Kidney (tissue), 22 donors: Measurements from ENCODE around the gene ZNF829. TPM values are rescaled to one million over a fixed set of nuclear protein-coding genes. Genes with fewer than 3 reads are reported as not detected.

ENCODE experiments used
- DNase-seq, 5 donors: peaks; one replicate each; pipeline ENCODE4 v3.0.0-alpha.2; 2013 to 2020
- FAIRE-seq: peaks from 2 replicates; lab custom pipeline; 2012; peaks lifted over from hg19 to GRCh38; lab: Jason Lieb, UNC
- H3K27ac ChIP-seq, 2 donors: one replicate each; pipeline ENCODE4 v1.7.0; 2013; ENCODE audit warnings: low read depth in 2 of 2, low read length in 2 of 2, inconsistent platforms in 1 of 2
- H3K27me3 ChIP-seq: one replicate; pipeline ENCODE4 v1.7.1; 2013; ENCODE audit warnings: low read length, inconsistent platforms; ENCODE audit not compliant: control insufficient read depth, insufficient read depth
- H3K36me3 ChIP-seq, 3 donors: one replicate each; pipeline versions ENCODE4 v1.7.0 to v1.7.1; 2013; ENCODE audit warnings: low read length in 3 of 3, control low read depth in 1 of 3, inconsistent platforms in 1 of 3; ENCODE audit not compliant: insufficient read depth in 3 of 3, control insufficient read depth in 2 of 3
- H3K4me1 ChIP-seq, 3 donors: one replicate each; pipeline versions ENCODE4 v1.7.0 to v1.7.1; 2013; ENCODE audit warnings: low read length in 3 of 3, inconsistent platforms in 1 of 3, low read depth in 1 of 3; ENCODE audit not compliant: control insufficient read depth in 2 of 3, insufficient read depth in 2 of 3
- H3K4me3 ChIP-seq, 3 donors: one replicate each; pipeline versions ENCODE4 v1.7.0 to v1.8.1; 2013; ENCODE audit warnings: low read length in 3 of 3, control low read depth in 1 of 3, inconsistent platforms in 1 of 3
- H3K9ac ChIP-seq, 3 donors: one replicate each; pipeline versions ENCODE4 v1.7.0 to v1.7.1; 2013; ENCODE audit warnings: low read length in 3 of 3, control low read depth in 1 of 3, inconsistent platforms in 1 of 3
- H3K9me3 ChIP-seq, 3 donors: one replicate each; pipeline versions ENCODE4 v1.7.0 to v1.7.1; 2013; ENCODE audit warnings: low read length in 3 of 3, control low read depth in 1 of 3, inconsistent platforms in 1 of 3; ENCODE audit not compliant: control insufficient read depth in 2 of 3, insufficient read depth in 1 of 3
- intact Hi-C: fragments of 100-400 bp; cut with DNase I; formaldehyde crosslinking; loops from one replicate; pipeline ENCODE4 v1.11.1; 2022
- long read RNA-seq, 10 donors: library from polyadenylated mRNA in 1 of 10; unstranded in 1 of 10; transcript quantifications; one replicate each; pipeline ENCODE4 v2.0.0 and lab custom pipeline, GENCODE V29; 2021 to 2026
- polyA plus RNA-seq: library from polyadenylated mRNA; stranded (reverse); fragments of 350-450 nt; fragmentation: Illumina TruSeq; extraction: RNeasy Lipid Tissue Mini Kit (QIAGEN cat#74804); gene quantifications from one replicate; pipeline ENCODE4 v1.2.3, GENCODE V29; 2014; ENCODE audit warnings: low read depth, low replicate concordance; ENCODE audit not compliant: insufficient read depth
- total RNA-seq: library from RNA; stranded (reverse); fragmentation: NEBNext Ultra II Directional; extraction: Animal tissue kit (Norgen Biotek cat#: 25700); gene quantifications from one replicate; pipeline ENCODE4 v1.2.1, GENCODE V29; 2021
- TF ChIP-seq, protein P1 (sequence below): IDR thresholded peaks from 3 replicates; pipeline ENCODE4 v1.5.1; 2012; ENCODE audit warnings: mild to moderate bottlenecking, moderate library complexity, borderline replicate concordance; ENCODE audit not compliant: insufficient read depth; ENCODE audit errors: extremely low read depth
- donor health status: control.
- donor health status: control.
- donor health status: control.
- donor health status: control.
- donor health status: control.
- donor health status: DM: yes; HTN: yes; CAD: no.
- donor health status: Normal renal cell carcinoma (clear cell type).

Gene ZNF829
- total RNA-seq (4.4 TPM), polyA plus RNA-seq (1.2 TPM)
- long read RNA-seq, donor 1, result 0 reads
- long read RNA-seq, donor 2, result 0 reads
- long read RNA-seq, donor 3, partial matches to known transcripts, result 16 of 16 reads
- long read RNA-seq, donor 3, other reads (novel, unspliced or antisense), result 0 of 16 reads
- long read RNA-seq, donor 4, result 0 reads
- long read RNA-seq, donor 5, result 0 reads
- long read RNA-seq, donor 6, partial matches to known transcripts, result 6 of 6 reads
- long read RNA-seq, donor 6, other reads (novel, unspliced or antisense), result 0 of 6 reads
- long read RNA-seq, donor 7, partial matches to known transcripts, result 0 of 3 reads
- long read RNA-seq, donor 7, other reads (novel, unspliced or antisense), result 3 of 3 reads
- long read RNA-seq, donor 8, result 0 reads
- long read RNA-seq, donor 9, result 0 reads
- long read RNA-seq, donor 10, partial matches to known transcripts, result 13 of 14 reads
- long read RNA-seq, donor 10, other reads (novel, unspliced or antisense), result 0 of 14 reads

DNA sequence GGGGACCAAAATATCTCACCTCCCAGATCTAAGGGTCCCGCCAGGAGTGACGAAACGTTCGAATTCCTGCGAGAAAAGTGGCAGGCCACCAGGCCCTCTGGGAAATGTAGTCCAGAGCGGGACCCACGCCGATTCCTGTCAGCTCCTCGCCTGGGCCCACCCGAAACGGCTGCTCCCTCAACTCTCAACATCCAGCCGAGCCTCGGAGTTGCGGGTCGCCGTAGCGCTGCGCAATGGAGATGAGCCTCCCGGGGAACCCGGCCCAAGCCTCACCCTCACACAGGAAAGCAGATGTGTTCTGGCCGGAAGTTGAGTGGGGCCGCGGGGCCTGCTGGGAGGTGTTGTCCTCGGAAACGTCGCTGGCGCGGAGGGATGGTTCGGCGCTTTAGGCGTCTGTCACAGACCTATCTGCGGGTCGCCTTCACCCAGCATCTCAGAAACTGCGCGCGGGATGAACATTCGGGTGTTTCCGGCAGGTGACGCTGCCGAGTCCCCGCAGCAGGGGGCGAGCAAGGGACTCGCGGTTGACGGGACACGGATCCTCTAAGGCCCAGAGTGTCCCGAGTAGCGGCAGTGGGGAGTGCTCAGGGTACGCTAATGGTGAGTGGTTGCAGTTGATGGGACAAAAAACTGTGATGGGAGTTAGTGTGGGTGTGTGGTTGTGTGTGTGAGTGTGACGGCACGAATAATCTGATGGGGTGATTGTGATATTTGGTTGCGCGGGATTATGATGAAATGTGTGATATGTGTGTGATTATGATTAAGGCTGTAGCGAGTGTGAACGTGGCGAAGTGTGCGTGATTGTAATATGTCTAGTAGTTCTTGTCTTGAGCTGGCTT, at the start of gene ZNF829, which contains the start of gene ZNF568:
TSS of gene ZNF829 (minus strand) at position 300 of the 839 bp plus-strand sequence. CDS start 1,124 bp downstream, outside the sequence.
TSS of gene ZNF568 (plus strand) at position 341 of the 839 bp plus-strand sequence. CDS start 6,439 bp downstream, outside the sequence.
- DNase-seq, result peak; percentile 94 to 96 (median 96)
- no peak for FAIRE-seq
- H3K4me1 ChIP-seq, result peaks cover 0 to 8% (median 2%) of the 10 kb centered on the region in 3 donors
- H3K4me3 ChIP-seq, result peak within 1 kb of the TSS; percentile 89 to 99 (median 94)
- peak within 1 kb of the TSS; percentile 92 to 94 for H3K27ac ChIP-seq
- intact Hi-C loops, result no loop called here
- TF ChIP-seq, protein P1, sequence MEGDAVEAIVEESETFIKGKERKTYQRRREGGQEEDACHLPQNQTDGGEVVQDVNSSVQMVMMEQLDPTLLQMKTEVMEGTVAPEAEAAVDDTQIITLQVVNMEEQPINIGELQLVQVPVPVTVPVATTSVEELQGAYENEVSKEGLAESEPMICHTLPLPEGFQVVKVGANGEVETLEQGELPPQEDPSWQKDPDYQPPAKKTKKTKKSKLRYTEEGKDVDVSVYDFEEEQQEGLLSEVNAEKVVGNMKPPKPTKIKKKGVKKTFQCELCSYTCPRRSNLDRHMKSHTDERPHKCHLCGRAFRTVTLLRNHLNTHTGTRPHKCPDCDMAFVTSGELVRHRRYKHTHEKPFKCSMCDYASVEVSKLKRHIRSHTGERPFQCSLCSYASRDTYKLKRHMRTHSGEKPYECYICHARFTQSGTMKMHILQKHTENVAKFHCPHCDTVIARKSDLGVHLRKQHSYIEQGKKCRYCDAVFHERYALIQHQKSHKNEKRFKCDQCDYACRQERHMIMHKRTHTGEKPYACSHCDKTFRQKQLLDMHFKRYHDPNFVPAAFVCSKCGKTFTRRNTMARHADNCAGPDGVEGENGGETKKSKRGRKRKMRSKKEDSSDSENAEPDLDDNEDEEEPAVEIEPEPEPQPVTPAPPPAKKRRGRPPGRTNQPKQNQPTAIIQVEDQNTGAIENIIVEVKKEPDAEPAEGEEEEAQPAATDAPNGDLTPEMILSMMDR, result peak; percentile 27
- no peaks in the 10 kb centered on the region for H3K9me3 ChIP-seq
- no peaks in the 10 kb centered on the region for H3K36me3 ChIP-seq
- peak within 1 kb of the TSS; percentile 75 to 97 (median 97) for H3K9ac ChIP-seq
- no peaks in the 10 kb centered on the region for H3K27me3 ChIP-seq

DNA sequence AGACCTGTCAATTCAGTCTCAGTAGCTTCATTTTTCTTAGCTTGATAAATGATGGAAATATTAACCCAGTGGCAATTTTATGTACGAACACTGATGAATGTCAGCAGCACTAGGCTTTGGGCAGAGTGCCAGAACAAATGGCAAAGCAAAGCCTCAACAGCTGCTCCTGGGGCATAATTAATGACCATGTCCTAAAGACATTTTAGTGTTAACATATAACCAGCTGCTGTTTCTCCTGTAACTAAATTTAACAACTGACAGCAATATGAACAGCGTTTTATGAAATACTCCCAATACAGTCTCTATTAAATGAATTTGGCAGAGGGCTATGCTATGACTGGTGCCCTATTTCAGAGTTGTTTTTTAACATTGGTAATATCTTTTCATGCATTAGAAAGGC, 47.2 kb upstream of the ZNF829 start:
- Histone ChIP-seq H3K4me3 (no peak overlapping the region), H3K4me1 (no peaks in the 10 kb centered on the region), H3K27me3 (no peaks in the 10 kb centered on the region), H3K9ac (no peak overlapping the region), H3K27ac (no peak overlapping the region), H3K9me3 (peaks cover 0 to 4% (median 3%) of the 10 kb centered on the region in 3 donors), H3K36me3 (no peaks in the 10 kb centered on the region)
- DNase-seq (peak in 3 of 5 donors; percentile 25 to 81 (median 63)), FAIRE-seq (no peak)
- intact Hi-C loops, result no loop called here
- TF ChIP-seq, protein P1, result no peak

DNA sequence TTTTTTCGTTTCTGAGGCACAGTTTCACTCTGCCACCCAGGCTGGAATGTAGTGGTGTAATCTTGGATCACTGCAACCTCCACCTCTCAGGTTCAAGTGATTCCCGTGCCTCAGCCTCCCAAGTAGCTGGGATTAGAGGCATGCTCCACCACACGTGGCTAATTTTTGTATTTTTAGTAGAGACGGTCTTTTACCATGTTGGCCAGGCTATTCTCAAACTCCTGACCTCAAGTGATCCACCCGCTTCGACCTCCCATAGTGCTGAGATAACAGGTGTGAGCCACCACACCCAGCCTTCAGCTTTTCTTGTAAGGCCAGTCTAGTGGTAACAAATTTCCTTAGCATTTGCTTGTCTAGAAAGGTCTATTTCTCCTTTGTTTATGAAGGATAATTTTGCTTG, 46.3 kb upstream of the ZNF829 start:
- FAIRE-seq (no peak), DNase-seq (no peak)
- Histone ChIP-seq H3K27me3 (no peaks in the 10 kb centered on the region), H3K9ac (no peak overlapping the region), H3K4me3 (no peak overlapping the region), H3K4me1 (no peaks in the 10 kb centered on the region), H3K36me3 (no peaks in the 10 kb centered on the region), H3K27ac (no peak overlapping the region), H3K9me3 (peaks cover 0 to 4% (median 3%) of the 10 kb centered on the region in 3 donors)
- TF ChIP-seq, protein P1, result no peak
- intact Hi-C loops, result no loop called here
